HepG2 (cell line): Measurements from ENCODE around the gene PSMC4. TPM values are rescaled to one million over a fixed set of nuclear protein-coding genes. Genes with fewer than 3 reads are reported as not detected.

Experiments
- ATAC-seq: fragments of 200-7000 bp; cut with Tn5 transposase; 3 replicates; pipeline ENCODE4 v1.9.1; 2020; ENCODE audit warnings: mild to moderate bottlenecking, moderate library complexity
- BruUV-seq: library from RNA; stranded (reverse); fragments of 400-500 nt; replicated peaks from 2 replicates; lab custom pipeline; 2021; lab: Mats Ljungman, UMichigan
- CTCF ChIA-PET: fragments of 300-600 bp; formaldehyde crosslinking; extraction: SDS; loops from one replicate; lab custom pipeline; 2021; ENCODE audit warnings: low total read pairs, inconsistent platforms, low intra/inter-chr PET ratio; lab: Yijun Ruan, JAX
- POLR2A ChIA-PET: fragments of 350-600 bp; sonication (Branson Sonifier 250); formaldehyde crosslinking; loops from one replicate; lab custom pipeline; 2020; ENCODE audit warnings: antibody characterized with exemption, inconsistent platforms; lab: Yijun Ruan, JAX
- DNase-seq: peaks from one replicate; pipeline ENCODE4 v3.0.0-alpha.2; 2015; ENCODE audit warnings: low spot score
- FAIRE-seq: peaks from 3 replicates; lab custom pipeline; 2011; peaks lifted over from hg19 to GRCh38; lab: Jason Lieb, UNC
- H2AFZ ChIP-seq: one replicate; pipeline ENCODE4 v1.6.1; 2011; ENCODE audit warnings: low read length, inconsistent platforms
- H3K27ac ChIP-seq: fragments of 300-600 bp; 3 replicates; pipeline ENCODE4 v1.8.0; 2011; ENCODE audit warnings: mixed run types, mild to moderate bottlenecking, mixed read lengths, low read length, inconsistent platforms; ENCODE audit not compliant: insufficient read depth; ENCODE audit errors: extremely low read length
- H3K27me3 ChIP-seq, 2 experiments: fragments of 200-600 bp in 1 of 2; 2 replicates in 1 of 2; 3 replicates in 1 of 2; pipeline versions ENCODE4 v1.6.0 to v1.8.0; 2011; ENCODE audit warnings: low read length in 2 of 2, mild to moderate bottlenecking in 2 of 2, moderate library complexity in 2 of 2, inconsistent platforms in 1 of 2; ENCODE audit not compliant: insufficient read depth in 2 of 2, control insufficient read depth in 1 of 2
- H3K36me3 ChIP-seq, 2 experiments: fragments of 200-600 bp in 1 of 2; replicated peaks in 1 of 2; 2 replicates in 1 of 2; 3 replicates in 1 of 2; pipeline versions ENCODE4 v1.5.1 to v1.8.0; 2011; ENCODE audit warnings: low read length in 2 of 2, inconsistent platforms in 1 of 2; ENCODE audit not compliant: insufficient read depth in 2 of 2, control insufficient read depth in 1 of 2
- H3K4me1 ChIP-seq: 2 replicates; pipeline ENCODE4 v1.5.1; 2012; ENCODE audit warnings: low read length, inconsistent platforms; ENCODE audit not compliant: insufficient read depth
- H3K4me2 ChIP-seq: 2 replicates; pipeline ENCODE4 v1.6.0; 2011; ENCODE audit warnings: low read depth, low read length, inconsistent platforms
- H3K4me3 ChIP-seq, 3 experiments: fragments of 200-600 bp in 1 of 3; sonication (generic), shearing (Covaris generic) in 1 of 3; replicated peaks in 1 of 3; 2 replicates each; pipeline ENCODE4 v1.5.1; 2011 to 2016; ENCODE audit warnings: low read length in 3 of 3, inconsistent platforms in 2 of 3, low read depth in 2 of 3, mild to moderate bottlenecking in 2 of 3, control low read depth in 1 of 3, mixed read lengths in 1 of 3; ENCODE audit not compliant: insufficient read depth in 1 of 3
- H3K79me2 ChIP-seq: one replicate; pipeline ENCODE4 v1.6.1; 2011; ENCODE audit warnings: low read length, inconsistent platforms; ENCODE audit not compliant: insufficient read depth
- H3K9ac ChIP-seq: 2 replicates; pipeline ENCODE4 v1.6.0; 2011; ENCODE audit warnings: mild to moderate bottlenecking, low read depth, low read length, inconsistent platforms; ENCODE audit not compliant: insufficient read depth
- H3K9me3 ChIP-seq: 2 replicates; pipeline ENCODE4 v1.5.1; 2012; ENCODE audit warnings: mild to moderate bottlenecking, low read length
- H4K20me1 ChIP-seq: 2 replicates; pipeline ENCODE4 v1.6.0; 2011; ENCODE audit warnings: inconsistent platforms, mild to moderate bottlenecking, low read length, moderate library complexity; ENCODE audit not compliant: insufficient read depth
- ATF7 ChIP-seq, 2 experiments: fragments of 450-650 bp in 1 of 2; sonication (generic) in 1 of 2; formaldehyde crosslinking in 1 of 2; IDR thresholded peaks; 2 replicates each; pipeline versions ENCODE4 v1.4.0 to v1.6.1; 2016 to 2020; ENCODE audit warnings: antibody characterized with exemption in 1 of 2, mild to moderate bottlenecking in 1 of 2, missing genetic modification reagents in 1 of 2
- ATF7-NPFF ChIP-seq: sonication (generic); formaldehyde crosslinking; IDR thresholded peaks from 2 replicates; pipeline ENCODE4 v1.8.1; 2023; ENCODE audit warnings: mild to moderate bottlenecking, low read depth, missing genetic modification reagents, moderate library complexity
- CC2D1A ChIP-seq: sonication (generic); formaldehyde crosslinking; IDR thresholded peaks from 2 replicates; pipeline ENCODE4 v1.8.1; 2023; ENCODE audit warnings: mild to moderate bottlenecking, missing genetic modification reagents
- DNMT3B ChIP-seq: conservative IDR thresholded peaks from 2 replicates; pipeline ENCODE4 v1.6.1; 2016; ENCODE audit warnings: missing biosample characterization, control low read depth
- IKZF1 ChIP-seq: fragments of 450-650 bp; IDR thresholded peaks from 2 replicates; pipeline ENCODE4 v1.7.1; 2016
- MED13 ChIP-seq: sonication (generic); formaldehyde crosslinking; IDR thresholded peaks from 2 replicates; pipeline ENCODE4 v1.5.0; 2020; ENCODE audit warnings: missing genetic modification reagents
- NCOR1 ChIP-seq: fragments of 200-600 bp; sonication (generic); IDR thresholded peaks from 2 replicates; pipeline ENCODE4 v1.7.0; 2017; ENCODE audit warnings: antibody characterized with exemption, low read length, borderline replicate concordance
- NR2F1 ChIP-seq, 2 experiments: fragments of 450-650 bp in 1 of 2; formaldehyde crosslinking in 1 of 2; IDR thresholded peaks; 2 replicates each; pipeline versions ENCODE4 v1.5.0 to v1.6.1; 2016 to 2020; ENCODE audit warnings: mild to moderate bottlenecking in 1 of 2, missing compliant biosample characterization in 1 of 2, missing genetic modification reagents in 1 of 2, moderate library complexity in 1 of 2
- RAD21 ChIP-seq: fragments of 450-650 bp; formaldehyde crosslinking; IDR thresholded peaks from 2 replicates; pipeline ENCODE4 v1.5.0; 2020; ENCODE audit warnings: mild to moderate bottlenecking
- RBM22 ChIP-seq: fragments of 200-400 bp; formaldehyde crosslinking; optimal IDR thresholded peaks from 2 replicates; pipeline ENCODE3; 2017; ENCODE audit warnings: mild to moderate bottlenecking, low read length, moderate library complexity
- ZNF12 ChIP-seq: sonication (generic); formaldehyde crosslinking; IDR thresholded peaks from 2 replicates; pipeline ENCODE4 v1.5.0; 2020; ENCODE audit warnings: missing genetic modification reagents
- ZNF234 ChIP-seq: sonication (generic); formaldehyde crosslinking; conservative IDR thresholded peaks from 2 replicates; pipeline ENCODE4 v1.5.1; 2020; ENCODE audit warnings: mild to moderate bottlenecking, missing genetic modification reagents
- ZNF263 ChIP-seq: sonication (generic); formaldehyde crosslinking; IDR thresholded peaks from 2 replicates; pipeline ENCODE4 v1.4.0; 2020; ENCODE audit warnings: missing genetic modification reagents
- ZNF546 ChIP-seq: sonication (generic); formaldehyde crosslinking; conservative IDR thresholded peaks from 2 replicates; pipeline ENCODE4 v1.8.1; 2023; ENCODE audit warnings: mild to moderate bottlenecking, missing genetic modification reagents
- ZNF589 ChIP-seq: sonication (generic); formaldehyde crosslinking; conservative IDR thresholded peaks from 2 replicates; pipeline ENCODE4 v1.8.0; 2022; ENCODE audit warnings: mild to moderate bottlenecking, moderate library complexity, missing genetic modification reagents
- ZSCAN22 ChIP-seq: sonication (generic); formaldehyde crosslinking; IDR thresholded peaks from 2 replicates; pipeline ENCODE4 v1.4.0; 2020; ENCODE audit warnings: mild to moderate bottlenecking, missing genetic modification reagents
- WGBS: methylation state at CpG from one replicate; pipeline ENCODE4 v1.1.6; 2017; ENCODE audit warnings: low lambda C conversion rate; 5-methylcytosine and 5-hydroxymethylcytosine counted together
- in situ Hi-C: cut with HindIII; loops from 2 replicates; pipeline ENCODE4 v1.10.0; 2017; ENCODE audit warnings: low pct_unique_long_range_greater_than_20kb; ENCODE audit not compliant: extremely low pct_ligation_motif_present
- intact Hi-C: fragments of 100-400 bp; cut with micrococcal nuclease; formaldehyde crosslinking; loops from one replicate; pipeline ENCODE4 v1.10.0; 2022; ENCODE audit not compliant: unreplicated experiment
- polyA plus RNA-seq, 8 experiments: library from polyadenylated mRNA; depleted of rRNA in 3 of 8; stranded (reverse) in 7 of 8; unstranded in 1 of 8; fragments of >200 nt; fragmentation: Illumina TruSeq in 4 of 8; extraction: Trizol in 4 of 8; gene quantifications; 2 replicates each; pipeline versions ENCODE4 v1.2.1 to v1.2.3, GENCODE V29; 2011 to 2016; ENCODE audit warnings: low read depth in 4 of 8, missing spikeins in 1 of 8, mixed read lengths in 1 of 8; ENCODE audit not compliant: insufficient read depth in 1 of 8
- total RNA-seq, 5 experiments: library from RNA; depleted of rRNA; stranded (reverse); fragments of >200 nt; fragmentation: Illumina TruSeq; extraction: Trizol; gene quantifications; 2 replicates each; pipeline ENCODE4 v1.2.3, GENCODE V29; 2016; ENCODE audit warnings: low read depth in 1 of 5
- TF ChIP-seq, protein P1 (sequence below): sonication (generic); formaldehyde crosslinking; IDR thresholded peaks from 2 replicates; pipeline ENCODE4 v1.8.0; 2023; ENCODE audit warnings: mild to moderate bottlenecking, missing genetic modification reagents
- TF ChIP-seq, protein P2 (sequence below): fragments of 450-650 bp; IDR thresholded peaks from 2 replicates; pipeline ENCODE4 v1.6.1; 2016

The PSMC4 gene
- total and polyA plus RNA-seq, 2 of the 13 experiments (the other 11 are each of a cell fraction or from before 2014, with no cell fraction given), result 49.9 to 160 TPM

DNA sequence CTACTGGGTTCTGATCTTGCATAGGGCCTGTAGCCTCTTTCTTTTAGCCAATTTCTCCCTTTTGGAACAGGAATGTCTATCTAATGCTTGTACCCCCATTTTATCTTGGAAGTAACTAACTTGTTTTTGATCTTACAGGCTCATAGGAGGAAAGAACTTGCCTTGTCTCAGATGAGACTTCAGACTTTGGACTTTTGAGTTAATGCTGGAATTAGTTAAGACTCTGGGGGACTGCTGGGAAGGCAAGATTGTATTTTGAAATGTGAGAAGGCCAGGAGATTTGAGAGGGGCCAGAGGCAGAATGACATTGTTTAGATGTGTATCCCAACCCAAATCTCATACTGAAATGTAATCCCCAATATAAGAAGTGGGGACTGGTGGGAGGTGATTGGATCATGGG lies 23.4 kb downstream of the PSMC4 start:
- H3K4me1 ChIP-seq, result peaks cover 29% of the 10 kb centered on the region
- intact Hi-C loops, result no loop called here
- TF ChIP-seq ATF7-NPFF (CRISPR knock-in tag), result no peak
- TF ChIP-seq NCOR1, result no peak
- no peak for TF ChIP-seq ZNF234 (CRISPR knock-in tag)
- ChIA-PET CTCF (no interaction called here), POLR2A (interaction anchor here (1.3 kb wide), 1 partner anchor 24 kb away, joined by 3 read pairs; no protein-coding TSS in a partner anchor)
- no peak for DNase-seq
- H3K4me2 ChIP-seq, result no peak overlapping the region
- no peak overlapping the region for H3K27ac ChIP-seq
- H3K79me2 ChIP-seq, result peaks cover 12% of the 10 kb centered on the region
- no peak overlapping the region for H2AFZ ChIP-seq
- H3K9me3 ChIP-seq, result peaks cover 11% of the 10 kb centered on the region; the same call in 1 of the 2 replicates
- BruUV-seq, result no TSS peak
- no peak for ATAC-seq
- in situ Hi-C loops, result no loop called here
- no peaks in the 10 kb centered on the region for H3K36me3 ChIP-seq
- H4K20me1 ChIP-seq, result no peaks in the 10 kb centered on the region
- no peaks in the 10 kb centered on the region; a peak in 1 of 5 replicates for H3K27me3 ChIP-seq
- no peak overlapping the region for H3K4me3 ChIP-seq
- no peak overlapping the region for H3K9ac ChIP-seq
- FAIRE-seq, result no peak

DNA sequence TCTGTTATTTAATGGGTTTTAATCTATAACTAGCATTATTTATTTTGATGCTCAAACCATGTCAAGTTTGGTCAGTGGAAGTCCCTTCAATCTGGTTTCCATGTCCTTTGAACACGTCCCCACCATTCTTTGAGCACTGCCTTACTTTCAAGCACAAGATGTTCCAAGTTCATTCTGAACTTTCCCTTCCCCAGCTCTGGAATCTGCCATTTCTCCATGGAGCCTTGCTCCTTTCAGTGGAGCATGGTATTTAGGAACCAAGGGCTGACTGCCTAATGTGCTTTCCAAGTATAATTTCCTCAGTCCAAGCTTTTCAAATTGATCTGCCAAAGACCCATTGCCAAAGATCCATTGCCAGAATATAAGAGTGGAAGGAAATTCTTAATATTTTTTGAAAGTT lies 24.8 kb downstream of the PSMC4 start:
- intact Hi-C loops (loop anchor here (2.0 kb wide), 2 partner anchors 25 to 59 kb away; partner anchors contain the start of gene PSMC4), in situ Hi-C loops (no loop called here)
- H3K27me3 ChIP-seq, result no peaks in the 10 kb centered on the region; a peak in 1 of 5 replicates
- ATAC-seq (no peak), FAIRE-seq (no peak), DNase-seq (no peak)
- H4K20me1 ChIP-seq, result no peaks in the 10 kb centered on the region
- ChIA-PET CTCF (no interaction called here), POLR2A (interaction anchor here (2.7 kb wide), 1 partner anchor 25 kb away, joined by 24 read pairs; the partner anchor contains the start of gene PSMC4)
- TF ChIP-seq RBM22, result no peak
- TF ChIP-seq ZNF589 (CRISPR knock-in tag), result no peak
- TF ChIP-seq RAD21 (CRISPR knock-in tag), result no peak
- TF ChIP-seq ZNF12, result no peak
- no peak for TF ChIP-seq ATF7 (IDR thresholded peaks at IDR 0.05)
- no peak for TF ChIP-seq ATF7 (CRISPR knock-in tag; IDR thresholded peaks at IDR 0.05)
- no peak for TF ChIP-seq CC2D1A (CRISPR knock-in tag)
- no peak for TF ChIP-seq DNMT3B (CRISPR knock-in tag)
- no peak for TF ChIP-seq IKZF1
- no peak for TF ChIP-seq ZNF263 (CRISPR knock-in tag)
- TF ChIP-seq, protein P1, sequence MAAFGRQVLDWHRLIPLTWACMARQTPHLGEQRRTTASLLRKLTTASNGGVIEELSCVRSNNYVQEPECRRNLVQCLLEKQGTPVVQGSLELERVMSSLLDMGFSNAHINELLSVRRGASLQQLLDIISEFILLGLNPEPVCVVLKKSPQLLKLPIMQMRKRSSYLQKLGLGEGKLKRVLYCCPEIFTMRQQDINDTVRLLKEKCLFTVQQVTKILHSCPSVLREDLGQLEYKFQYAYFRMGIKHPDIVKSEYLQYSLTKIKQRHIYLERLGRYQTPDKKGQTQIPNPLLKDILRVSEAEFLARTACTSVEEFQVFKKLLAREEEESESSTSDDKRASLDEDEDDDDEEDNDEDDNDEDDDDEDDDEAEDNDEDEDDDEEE (CRISPR knock-in tag), result no peak
- TF ChIP-seq ZSCAN22, result no peak
- TF ChIP-seq, protein P2, sequence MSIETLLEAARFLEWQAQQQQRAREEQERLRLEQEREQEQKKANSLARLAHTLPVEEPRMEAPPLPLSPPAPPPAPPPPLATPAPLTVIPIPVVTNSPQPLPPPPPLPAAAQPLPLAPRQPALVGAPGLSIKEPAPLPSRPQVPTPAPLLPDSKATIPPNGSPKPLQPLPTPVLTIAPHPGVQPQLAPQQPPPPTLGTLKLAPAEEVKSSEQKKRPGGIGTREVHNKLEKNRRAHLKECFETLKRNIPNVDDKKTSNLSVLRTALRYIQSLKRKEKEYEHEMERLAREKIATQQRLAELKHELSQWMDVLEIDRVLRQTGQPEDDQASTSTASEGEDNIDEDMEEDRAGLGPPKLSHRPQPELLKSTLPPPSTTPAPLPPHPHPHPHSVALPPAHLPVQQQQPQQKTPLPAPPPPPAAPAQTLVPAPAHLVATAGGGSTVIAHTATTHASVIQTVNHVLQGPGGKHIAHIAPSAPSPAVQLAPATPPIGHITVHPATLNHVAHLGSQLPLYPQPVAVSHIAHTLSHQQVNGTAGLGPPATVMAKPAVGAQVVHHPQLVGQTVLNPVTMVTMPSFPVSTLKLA, result no peak
- no peak for TF ChIP-seq ZNF546
- TF ChIP-seq NR2F1 (CRISPR knock-in tag; IDR thresholded peaks at IDR 0.05), result no peak
- no peak for TF ChIP-seq MED13 (CRISPR knock-in tag)
- H3K9me3 ChIP-seq, result peaks cover 11% of the 10 kb centered on the region; the same call in 1 of the 2 replicates
- peak overlapping the region; percentile 94 for H3K4me2 ChIP-seq
- BruUV-seq, result no TSS peak
- WGBS, result 63% methylated on average over 1 of the region's 1 CpG
- H3K9ac ChIP-seq, result peak overlapping the region; percentile 83; the same call in 1 of the 2 replicates
- peaks cover 10% of the 10 kb centered on the region for H3K79me2 ChIP-seq
- no peak overlapping the region for H3K27ac ChIP-seq
- no peaks in the 10 kb centered on the region for H3K36me3 ChIP-seq
- H3K4me1 ChIP-seq, result peaks cover 23% of the 10 kb centered on the region
- no peak overlapping the region for H2AFZ ChIP-seq
- peak overlapping the region; percentile 79 to 93 (median 81); a peak in 4 of 6 replicates for H3K4me3 ChIP-seq
